Measurements from ENCODE around the gene COG4.
A peak's percentile ranks its signal among the peaks of the same experiment; 100 is the strongest.
"Not testable (repeated sequence)": the region's sequence is repeated elsewhere in the genome, so short reads cannot be mapped to it uniquely, and the experiment has no call there.

The COG4 gene

GRCh38 chr16:70523076-70523742 is at the start of gene COG4:
Gene COG4 (minus strand): TSS chr16:70523554. CDS start chr16:70523543, 11 bp downstream.
- peak; percentile 85 for DNase-seq

- no peak for DNase-seq
Observed at GRCh38 chr16:70572926-70573270, 49.5 kb upstream of the COG4 start.

GRCh38 chr16:70572050-70572925 is 48.9 kb upstream of the COG4 start:
- no peak for DNase-seq

- no peak for DNase-seq
Observed at GRCh38 chr16:70571623-70572022, 48.3 kb upstream of the COG4 start.

- no peak for DNase-seq
Observed at GRCh38 chr16:70570967-70571570, 47.7 kb upstream of the COG4 start.

- DNase-seq = no peak
Observed at GRCh38 chr16:70569752-70570151, 46.4 kb upstream of the COG4 start.

GRCh38 chr16:70568601-70569237 is 45.4 kb upstream of the COG4 start:
- no peak for DNase-seq

- no peak for DNase-seq
Observed at GRCh38 chr16:70565053-70565452, 41.7 kb upstream of the COG4 start.

GRCh38 chr16:70563636-70564035 is 40.3 kb upstream of the COG4 start:
- DNase-seq = no peak

- no peak for DNase-seq
Observed at GRCh38 chr16:70561623-70562022, 38.3 kb upstream of the COG4 start.

- no peak for DNase-seq
Observed at GRCh38 chr16:70556063-70556462, 32.7 kb upstream of the COG4 start.

GRCh38 chr16:70553645-70554044 is 30.3 kb upstream of the COG4 start:
- no peak for DNase-seq

- DNase-seq = no peak
Observed at GRCh38 chr16:70552675-70553074, 29.3 kb upstream of the COG4 start.

- DNase-seq = no peak
Observed at GRCh38 chr16:70551788-70552187, 28.4 kb upstream of the COG4 start.

- no peak for DNase-seq
Observed at GRCh38 chr16:70550082-70550481, 26.7 kb upstream of the COG4 start.

- no peak for DNase-seq
Observed at GRCh38 chr16:70548936-70549335, 25.6 kb upstream of the COG4 start.

- DNase-seq = no peak
Observed at GRCh38 chr16:70544548-70544947, 21.2 kb upstream of the COG4 start.

GRCh38 chr16:70540994-70541393 is 17.6 kb upstream of the COG4 start:
- no peak for DNase-seq

- no peak for DNase-seq
Observed at GRCh38 chr16:70534971-70535370, 11.6 kb upstream of the COG4 start.

GRCh38 chr16:70529954-70530353 is 6.6 kb upstream of the COG4 start:
- DNase-seq = not testable (repeated sequence)

GRCh38 chr16:70529051-70529777 is 5.9 kb upstream of the COG4 start:
- peak; percentile 18 for DNase-seq

GRCh38 chr16:70527315-70527996 is 4.1 kb upstream of the COG4 start:
- DNase-seq = no peak

Measured in NCI-H69 (cell line).